ENCODE measurements around the gene LPCAT3. TPM values are rescaled to one million over a fixed set of nuclear protein-coding genes. Genes with fewer than 3 reads are reported as not detected.

The LPCAT3 gene
- total RNA-seq, 4 donors from 2014 or later: 41.7 to 58.2 (median 47.9) TPM

- no peak for TF ChIP-seq CTCF (IDR thresholded peaks at IDR 0.05)
- DNase-seq (ENCODE audit: low spot score) (no peak), ATAC-seq (ENCODE audit: low FRiP score) (no peak)
These were observed 66.0 kb downstream of the LPCAT3 start for GRCh38 chr12:6952121-6952862.

GRCh38 chr12:6951551-6952120 lies 66.6 kb downstream of the LPCAT3 start:
- DNase-seq (ENCODE audit: low spot score) (no peak), ATAC-seq (ENCODE audit: low FRiP score) (no peak)
- TF ChIP-seq CTCF (IDR thresholded peaks at IDR 0.05): no peak

- no peak for TF ChIP-seq CTCF (IDR thresholded peaks at IDR 0.05)
- no peak for DNase-seq (ENCODE audit: low spot score)
- no peak for ATAC-seq (ENCODE audit: low FRiP score)
These were observed 67.3 kb downstream of the LPCAT3 start, which contains the start of gene PTPN6 for GRCh38 chr12:6950811-6951540. Gene PTPN6, plus strand, starts transcription at chr12:6951356. Its CDS starts 157 bp downstream, at chr12:6951513.

GRCh38 chr12:6950401-6950801 lies 67.9 kb downstream of the LPCAT3 start:
- DNase-seq (ENCODE audit: low spot score): no peak
- ATAC-seq (ENCODE audit: low FRiP score): no peak
- TF ChIP-seq CTCF (IDR thresholded peaks at IDR 0.05): no peak

GRCh38 chr12:6948873-6949594 lies 69.2 kb downstream of the LPCAT3 start:
- TF ChIP-seq CTCF (IDR thresholded peaks at IDR 0.05): no peak
- ATAC-seq (ENCODE audit: low FRiP score) (no peak), DNase-seq (ENCODE audit: low spot score) (no peak)

- DNase-seq (ENCODE audit: low spot score) (no peak), ATAC-seq (ENCODE audit: low FRiP score) (no peak)
- TF ChIP-seq CTCF (IDR thresholded peaks at IDR 0.05): no peak
These were observed 70.7 kb downstream of the LPCAT3 start for GRCh38 chr12:6947615-6948014.

Data from omental fat pad (tissue), 4 donors.